SK-N-SH (cell line): Measurements from ENCODE around the gene DCTN3. TPM values are rescaled to one million over a fixed set of nuclear protein-coding genes. Genes with fewer than 3 reads are reported as not detected.

Experiments used
- CTCF ChIA-PET: fragments of 300-600, 350-600 bp; formaldehyde crosslinking; extraction: SDS; loops from one replicate; lab custom pipeline; 2021; lab: Yijun Ruan, JAX
- POLR2A ChIA-PET: fragments of 350-600 bp; sonication (Branson Sonifier 250); formaldehyde crosslinking; extraction: SDS; loops from one replicate; lab custom pipeline; 2020; ENCODE audit warnings: antibody characterized with exemption, inconsistent platforms; lab: Yijun Ruan, JAX
- DNase-seq: peaks from one replicate; pipeline ENCODE4 v3.0.0; 2012
- H2AFZ ChIP-seq: fragments of 200-600 bp; sonication (generic); 2 replicates; pipeline ENCODE4 v1.8.1; 2016; ENCODE audit warnings: antibody characterized with exemption, mild to moderate bottlenecking, low read depth
- H3F3A ChIP-seq: fragments of 200-600 bp; sonication (generic); replicated peaks from 2 replicates; pipeline ENCODE3; 2016; ENCODE audit warnings: antibody characterized with exemption, mild to moderate bottlenecking; ENCODE audit not compliant: insufficient read depth
- H3K27ac ChIP-seq, 2 experiments: fragments of 200-500 bp in 1 of 2; fragments of 200-600 bp in 1 of 2; sonication (Bioruptor generic) in 1 of 2; sonication (generic), shearing (Covaris generic) in 1 of 2; 2 replicates each; pipeline versions ENCODE4 v1.5.1 to v1.6.1; 2014 to 2016; ENCODE audit warnings: low read depth in 2 of 2, inconsistent platforms in 1 of 2, low read length in 1 of 2, mild to moderate bottlenecking in 1 of 2, mixed read lengths in 1 of 2
- H3K27me3 ChIP-seq: fragments of 200-600 bp; sonication (generic), shearing (Covaris generic); 2 replicates; pipeline ENCODE4 v1.6.1; 2016; ENCODE audit warnings: mixed run types; ENCODE audit not compliant: insufficient read depth
- H3K36me3 ChIP-seq, 2 experiments: fragments of 200-500 bp in 1 of 2; fragments of 200-600 bp in 1 of 2; sonication (Bioruptor generic) in 1 of 2; sonication (generic) in 1 of 2; replicated peaks in 1 of 2; 2 replicates each; pipeline versions ENCODE3 to v1.5.1; 2014 to 2016; ENCODE audit warnings: low read length in 1 of 2, mild to moderate bottlenecking in 1 of 2; ENCODE audit not compliant: insufficient read depth in 2 of 2, control insufficient read depth in 1 of 2
- H3K4me1 ChIP-seq, 2 experiments: fragments of 200-500 bp in 1 of 2; fragments of 200-600 bp in 1 of 2; sonication (Bioruptor generic) in 1 of 2; sonication (generic), shearing (Covaris generic) in 1 of 2; 2 replicates each; pipeline versions ENCODE4 v1.5.1 to v1.6.1; 2014 to 2016; ENCODE audit warnings: low read depth in 1 of 2, low read length in 1 of 2, mixed run types in 1 of 2; ENCODE audit not compliant: insufficient read depth in 2 of 2, control insufficient read depth in 1 of 2
- H3K4me2 ChIP-seq: fragments of 200-600 bp; sonication (generic), shearing (Covaris generic); 2 replicates; pipeline ENCODE4 v1.6.1; 2017; ENCODE audit warnings: mixed run types
- H3K4me3 ChIP-seq, 2 experiments: fragments of 200-500 bp in 1 of 2; fragments of 200-600 bp in 1 of 2; sonication (Bioruptor generic) in 1 of 2; sonication (generic), shearing (Covaris generic) in 1 of 2; 2 replicates each; pipeline versions ENCODE4 v1.5.1 to v1.8.1; 2014 to 2016; ENCODE audit warnings: low read depth in 2 of 2, inconsistent platforms in 1 of 2, low read length in 1 of 2, mild to moderate bottlenecking in 1 of 2, mixed read lengths in 1 of 2, moderate library complexity in 1 of 2
- H3K79me2 ChIP-seq: fragments of 200-600 bp; sonication (generic); 2 replicates; pipeline ENCODE4 v1.8.1; 2017; ENCODE audit warnings: mild to moderate bottlenecking; ENCODE audit not compliant: insufficient read depth
- H3K9ac ChIP-seq: fragments of 200-600 bp; sonication (generic); 2 replicates; pipeline ENCODE4 v1.6.1; 2017; ENCODE audit warnings: mixed run types
- H3K9me2 ChIP-seq: fragments of 200-600 bp; sonication (generic); 2 replicates; pipeline ENCODE4 v1.6.1; 2017; ENCODE audit warnings: mixed run types
- H3K9me3 ChIP-seq: fragments of 200-600 bp; sonication (generic); 2 replicates; pipeline ENCODE4 v1.6.1; 2017; ENCODE audit warnings: mixed run types, mild to moderate bottlenecking, moderate library complexity
- H4K20me1 ChIP-seq: fragments of 200-600 bp; sonication (generic); 2 replicates; pipeline ENCODE4 v1.6.1; 2017; ENCODE audit warnings: mild to moderate bottlenecking, mixed run types; ENCODE audit not compliant: insufficient read depth
- CTCF ChIP-seq: fragments of 200-600 bp; sonication (generic); IDR thresholded peaks from 2 replicates; pipeline ENCODE4 v1.6.1; 2017; ENCODE audit warnings: antibody characterized with exemption, mild to moderate bottlenecking, moderate library complexity
- ELF1 ChIP-seq: IDR thresholded peaks from 2 replicates; pipeline ENCODE4 v1.4.0; 2012
- EP300 ChIP-seq, 2 experiments: IDR thresholded peaks; 2 replicates each; pipeline versions ENCODE4 v1.4.0 to v1.6.1; 2012; ENCODE audit warnings: borderline replicate concordance in 1 of 2, low read depth in 1 of 2, low read length in 1 of 2
- FOXJ3 ChIP-seq: sonication (generic); formaldehyde crosslinking; IDR thresholded peaks from 2 replicates; pipeline ENCODE4 v1.5.1; 2020; ENCODE audit warnings: mild to moderate bottlenecking, missing genetic modification reagents
- GABPA ChIP-seq: IDR thresholded peaks from 2 replicates; pipeline ENCODE4 v1.4.0; 2012; ENCODE audit warnings: low read depth, mild to moderate bottlenecking
- JUND ChIP-seq: IDR thresholded peaks from 2 replicates; pipeline ENCODE4 v1.4.0; 2012
- MAX ChIP-seq: IDR thresholded peaks from 2 replicates; pipeline ENCODE4 v1.4.0; 2012; ENCODE audit warnings: low read depth
- MEF2A ChIP-seq: IDR thresholded peaks from 2 replicates; pipeline ENCODE4 v1.4.0; 2012; ENCODE audit warnings: low read depth, borderline replicate concordance
- MXI1 ChIP-seq: IDR thresholded peaks from 2 replicates; pipeline ENCODE4 v1.6.1; 2012; ENCODE audit warnings: mild to moderate bottlenecking, low read depth, low read length, improper control_type of control experiment
- NRF1 ChIP-seq: IDR thresholded peaks from 2 replicates; pipeline ENCODE4 v1.6.1; 2012; ENCODE audit warnings: low read depth, mild to moderate bottlenecking, low read length
- PBX3 ChIP-seq: IDR thresholded peaks from 2 replicates; pipeline ENCODE4; 2012
- RCOR1 ChIP-seq: fragments of 150-350 bp; IDR thresholded peaks from 2 replicates; pipeline ENCODE4 v1.6.1; 2017; ENCODE audit warnings: antibody characterized with exemption, low read length
- RFX5 ChIP-seq: IDR thresholded peaks from 2 replicates; pipeline ENCODE4 v1.6.1; 2012; ENCODE audit warnings: mild to moderate bottlenecking, improper control_type of control experiment, low read length
- SMC3 ChIP-seq: IDR thresholded peaks from 2 replicates; pipeline ENCODE4 v1.6.1; 2012; ENCODE audit warnings: low read depth, low read length, improper control_type of control experiment
- TAF1 ChIP-seq: IDR thresholded peaks from 2 replicates; pipeline ENCODE4 v1.6.1; 2012; ENCODE audit warnings: low read depth, mild to moderate bottlenecking, low read length, moderate library complexity, borderline replicate concordance
- USF1 ChIP-seq: IDR thresholded peaks from 2 replicates; pipeline ENCODE4 v1.4.0; 2012; ENCODE audit warnings: low read depth, borderline replicate concordance
- USF2 ChIP-seq: fragments of 150-350 bp; IDR thresholded peaks from 2 replicates; pipeline ENCODE4 v1.6.1; 2017; ENCODE audit warnings: antibody characterized with exemption, low read length, low read depth, borderline replicate concordance
- YY1 ChIP-seq: IDR thresholded peaks from 2 replicates; pipeline ENCODE4 v1.4.0; 2012; ENCODE audit warnings: low read depth, mild to moderate bottlenecking
- WGBS: methylation state at CpG from one replicate; pipeline ENCODE4 v1.1.6; 2017; ENCODE audit warnings: low lambda C conversion rate; 5-methylcytosine and 5-hydroxymethylcytosine counted together
- polyA plus RNA-seq, 3 experiments: library from polyadenylated mRNA; depleted of rRNA; stranded (reverse); fragments of >200 nt; gene quantifications; 2 replicates each; pipeline ENCODE4 v1.2.3, GENCODE V29; 2012

Gene DCTN3
- polyA plus RNA-seq, 1 of the 3 experiments (the other 2 are of a cell fraction), result 300 TPM

DNA sequence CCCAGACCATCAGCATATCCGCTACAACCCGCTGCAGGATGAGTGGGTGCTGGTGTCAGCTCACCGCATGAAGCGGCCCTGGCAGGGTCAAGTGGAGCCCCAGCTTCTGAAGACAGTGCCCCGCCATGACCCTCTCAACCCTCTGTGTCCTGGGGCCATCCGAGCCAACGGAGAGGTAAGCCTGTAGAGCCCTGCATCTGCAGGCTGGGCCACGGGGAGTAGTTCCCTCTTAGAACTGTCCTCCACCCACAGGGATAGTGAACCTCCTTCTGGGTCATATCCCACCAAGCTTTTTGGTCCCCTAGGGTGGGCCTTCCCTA lies 26.7 kb upstream of the DCTN3 start:
- CTCF ChIA-PET, result interaction anchor here (0.9 to 14.1 kb wide), 15 partner anchors 8 to 243 kb away, joined by 3 to 152 read pairs (median 5); partner anchors contain the start of genes ARID3C, CCL27 and SIGMAR1

GRCh38 chr9:34646211-34647083 lies 26.2 kb upstream of the DCTN3 start, which contains the start of gene GALT:
Gene GALT, plus strand, starts transcription at chr9:34646675. Its CDS starts 30 bp downstream, at chr9:34646705.
- Histone ChIP-seq H4K20me1 (no peaks in the 10 kb centered on the region), H2AFZ (peak within 1 kb of the TSS; percentile 96), H3K4me3 (peak within 1 kb of the TSS; percentile 77 to 84), H3K27me3 (no peaks in the 10 kb centered on the region), H3K9me2 (no peaks in the 10 kb centered on the region), H3K4me1 (peaks cover 3 to 47% of the 10 kb centered on the region in 2 experiments; a peak in 2 of 4 replicates), H3F3A (peaks cover 9% of the 10 kb centered on the region), H3K27ac (peak within 1 kb of the TSS; percentile 66 to 95), H3K9me3 (no peaks in the 10 kb centered on the region), H3K36me3 (peaks cover 13 to 19% of the 10 kb centered on the region in 2 experiments), H3K4me2 (peak within 1 kb of the TSS; percentile 96), H3K79me2 (peaks cover 14% of the 10 kb centered on the region; the same call in 1 of the 2 replicates), H3K9ac (peak within 1 kb of the TSS; percentile 82)
- ChIA-PET CTCF (interaction anchor here (0.7 to 14.1 kb wide), 18 partner anchors 9 to 242 kb away, joined by 3 to 152 read pairs (median 5); partner anchors contain the start of genes ARID3C, CCL27 and SIGMAR1), POLR2A (interaction anchor here (0.6 to 1.9 kb wide), 6 partner anchors 9 to 346 kb away, joined by 3 to 22 read pairs (median 3); partner anchors contain the start of gene SIGMAR1)
- peak; percentile 97 for DNase-seq
- 14% methylated on average over 17 of the region's 43 CpGs for WGBS
- TF ChIP-seq USF1 (peak; percentile 98), TAF1 (peak; percentile 44; the same call in 1 of the 2 replicates), MXI1 (peak; percentile 35; the same call in 1 of the 2 replicates), RCOR1 (0 out of 2 replicates have a peak, but pooled peaks have one; percentile 24), RFX5 (no peak), PBX3 (peak; percentile 60), SMC3 (peak; percentile 5; the same call in 1 of the 2 replicates), FOXJ3 (CRISPR knock-in tag) (no peak), JUND (no peak), USF2 (peak; percentile 90)

More for the DNA sequence above, 26.7 kb upstream of the DCTN3 start:
- Histone ChIP-seq H3K9me3 (no peaks in the 10 kb centered on the region), H3K4me2 (peak overlapping the region; percentile 96), H2AFZ (peak overlapping the region; percentile 96), H3F3A (peaks cover 9% of the 10 kb centered on the region), H3K9ac (peak overlapping the region; percentile 82)
- no CpG with 5 or more reads among the region's 8 CpGs for WGBS
- TF ChIP-seq YY1 (no peak), RCOR1 (no peak), GABPA (no peak), RFX5 (no peak), NRF1 (no peak), SMC3 (no peak), MEF2A (no peak), TAF1 (no peak), EP300 (IDR thresholded peaks at IDR 0.05; ENCODE audit: borderline replicate concordance in 1 of 2, low read depth in 1 of 2, low read length in 1 of 2) (no peak), MXI1 (no peak), ELF1 (no peak), MAX (no peak), CTCF (no peak)
- TF ChIP-seq, all 33 proteins: peak for 0
- H3K36me3 ChIP-seq, result peaks cover 13 to 19% of the 10 kb centered on the region in 2 experiments
- H3K27me3 ChIP-seq, result no peaks in the 10 kb centered on the region
- H3K9me2 ChIP-seq, result no peaks in the 10 kb centered on the region
- peaks cover 3 to 53% of the 10 kb centered on the region in 2 experiments; a peak in 2 of 4 replicates for H3K4me1 ChIP-seq
- H4K20me1 ChIP-seq, result no peaks in the 10 kb centered on the region
- POLR2A ChIA-PET, result interaction anchor here (0.6 to 1.9 kb wide), 6 partner anchors 9 to 347 kb away, joined by 3 to 22 read pairs (median 3); partner anchors contain the start of gene SIGMAR1
- no peak for DNase-seq
- H3K4me3 ChIP-seq, result peak overlapping the region; percentile 77 to 84
- peaks cover 14% of the 10 kb centered on the region; the same call in 1 of the 2 replicates for H3K79me2 ChIP-seq
- H3K27ac ChIP-seq, result peak overlapping the region; percentile 66 to 95
